HG02840 (cell line): Measurements from ENCODE around the gene PTTG2.
"Not testable (repeated sequence)": the region's sequence is repeated elsewhere in the genome, so short reads cannot be mapped to it uniquely, and the experiment has no call there.

Source experiments
- ATAC-seq: cut with Tn5 transposase; IDR thresholded peaks from one replicate; pipeline ENCODE4 v1.9.1; 2021; ENCODE audit warnings: mild to moderate bottlenecking, moderate library complexity, moderate number of reproducible peaks; ENCODE audit not compliant: unreplicated experiment, low FRiP score

The PTTG2 gene

GRCh38 chr4:37953620-37954293, 6.4 kb upstream of the PTTG2 start:
- no peak for ATAC-seq

GRCh38 chr4:37956941-37957340, 3.3 kb upstream of the PTTG2 start:
- ATAC-seq, result no peak

- ATAC-seq, result no peak
These were observed 1.3 kb upstream of the PTTG2 start for GRCh38 chr4:37958932-37959331.

- no peak for ATAC-seq
These were observed 667 bp downstream of the PTTG2 start for GRCh38 chr4:37960679-37961450.

GRCh38 chr4:37964734-37965457, 4.7 kb downstream of the PTTG2 start:
- no peak for ATAC-seq

- ATAC-seq, result no peak
These were observed 5.8 kb downstream of the PTTG2 start for GRCh38 chr4:37966044-37966443.

- ATAC-seq, result no peak
These were observed 7.5 kb downstream of the PTTG2 start for GRCh38 chr4:37967736-37968135.

- no peak for ATAC-seq
These were observed 8.5 kb downstream of the PTTG2 start for GRCh38 chr4:37968747-37969146.

GRCh38 chr4:37970702-37971101, 10.5 kb downstream of the PTTG2 start:
- no peak for ATAC-seq

GRCh38 chr4:37971202-37971601, 11.0 kb downstream of the PTTG2 start:
- no peak for ATAC-seq

- no peak for ATAC-seq
These were observed 13.2 kb downstream of the PTTG2 start for GRCh38 chr4:37973441-37973840.

GRCh38 chr4:37975321-37975822, 15.2 kb downstream of the PTTG2 start:
- ATAC-seq, result not testable (repeated sequence)

GRCh38 chr4:37976507-37976906, 16.3 kb downstream of the PTTG2 start:
- ATAC-seq, result no peak

- peak; percentile 74 for ATAC-seq
These were observed 16.8 kb downstream of the PTTG2 start for GRCh38 chr4:37976991-37977470.

- ATAC-seq, result peak; percentile 47
These were observed 17.5 kb downstream of the PTTG2 start for GRCh38 chr4:37977471-37978247.

- peak; percentile 11 for ATAC-seq
These were observed 18.2 kb downstream of the PTTG2 start for GRCh38 chr4:37978248-37978924.

- ATAC-seq, result no peak
These were observed 20.0 kb downstream of the PTTG2 start for GRCh38 chr4:37980246-37980645.

GRCh38 chr4:37981425-37981824, 21.2 kb downstream of the PTTG2 start:
- no peak for ATAC-seq

GRCh38 chr4:37981844-37982720, 21.9 kb downstream of the PTTG2 start:
- ATAC-seq, result no peak
